ENCODE data around the gene CENPX.
"Not testable (repeated sequence)": the region's sequence is repeated elsewhere in the genome, so short reads cannot be mapped to it uniquely, and the experiment has no call there.

Gene CENPX

GRCh38 chr17:81992306-81993102 is 30.2 kb downstream of the CENPX start:
- DNase-seq (ENCODE audit: low read depth, low spot score) = no peak

GRCh38 chr17:81991684-81992305 is 30.9 kb downstream of the CENPX start:
- DNase-seq (ENCODE audit: low read depth, low spot score) = no peak
- no peak overlapping the region for H3K4me3 ChIP-seq (ENCODE audit: low read length)

More at GRCh38 chr17:81992306-81993102, 30.2 kb downstream of the CENPX start:
- H3K4me3 ChIP-seq (ENCODE audit: low read length) = no peak overlapping the region

- no peak for DNase-seq (ENCODE audit: low read depth, low spot score)
These were observed 31.6 kb downstream of the CENPX start for GRCh38 chr17:81990836-81991683.

GRCh38 chr17:81987161-81987770 is 35.4 kb downstream of the CENPX start:
- H3K4me3 ChIP-seq (ENCODE audit: low read length) = no peak overlapping the region
- no peak for DNase-seq (ENCODE audit: low read depth, low spot score)

More at GRCh38 chr17:81990836-81991683, 31.6 kb downstream of the CENPX start:
- H3K4me3 ChIP-seq (ENCODE audit: low read length) = no peak overlapping the region

- H3K4me3 ChIP-seq (ENCODE audit: low read length) = no peak overlapping the region
- DNase-seq (ENCODE audit: low read depth, low spot score) = no peak
These were observed 36.1 kb downstream of the CENPX start for GRCh38 chr17:81986606-81987005.

- H3K4me3 ChIP-seq (ENCODE audit: low read length) = no peak overlapping the region
- no peak for DNase-seq (ENCODE audit: low read depth, low spot score)
These were observed 37.8 kb downstream of the CENPX start for GRCh38 chr17:81984773-81985410.

GRCh38 chr17:81983639-81984373 is 38.9 kb downstream of the CENPX start:
- H3K4me3 ChIP-seq (ENCODE audit: low read length) = no peak overlapping the region
- DNase-seq (ENCODE audit: low read depth, low spot score) = no peak

GRCh38 chr17:81983011-81983638 is 39.6 kb downstream of the CENPX start:
- no peak overlapping the region for H3K4me3 ChIP-seq (ENCODE audit: low read length)
- no peak for DNase-seq (ENCODE audit: low read depth, low spot score)

GRCh38 chr17:81981511-81981910 is 41.2 kb downstream of the CENPX start:
- not testable (repeated sequence) for H3K4me3 ChIP-seq (ENCODE audit: low read length); DNase-seq (ENCODE audit: low read depth, low spot score)

GRCh38 chr17:81980707-81981343 is 41.9 kb downstream of the CENPX start:
- DNase-seq (ENCODE audit: low read depth, low spot score) = peak; percentile 66
- no peak overlapping the region for H3K4me3 ChIP-seq (ENCODE audit: low read length)

- no peak overlapping the region for H3K4me3 ChIP-seq (ENCODE audit: low read length)
- no peak for DNase-seq (ENCODE audit: low read depth, low spot score)
These were observed 42.6 kb downstream of the CENPX start for GRCh38 chr17:81980122-81980521.

GRCh38 chr17:81978524-81979298 is 44.0 kb downstream of the CENPX start:
- no peak for DNase-seq (ENCODE audit: low read depth, low spot score)
- no peak overlapping the region for H3K4me3 ChIP-seq (ENCODE audit: low read length)

- H3K4me3 ChIP-seq (ENCODE audit: low read length) = peak within 1 kb of the TSS; percentile 73
- DNase-seq (ENCODE audit: low read depth, low spot score) = peak; percentile 81
These were observed 45.4 kb downstream of the CENPX start, which contains the start of gene ASPSCR1 for GRCh38 chr17:81977211-81977808. Gene ASPSCR1 (plus strand): TSS chr17:81977629. CDS start chr17:81977647, 18 bp downstream.

- no peak for DNase-seq (ENCODE audit: low read depth, low spot score)
- H3K4me3 ChIP-seq (ENCODE audit: low read length) = peak overlapping the region; percentile 73
These were observed 46.1 kb downstream of the CENPX start for GRCh38 chr17:81976332-81977210.

- no peak overlapping the region for H3K4me3 ChIP-seq (ENCODE audit: low read length)
- no peak for DNase-seq (ENCODE audit: low read depth, low spot score)
These were observed 49.2 kb downstream of the CENPX start for GRCh38 chr17:81973432-81973831.
